GM12872 (cell line): ENCODE results near the gene TGOLN2.

Source experiments
- CTCF ChIP-seq: IDR thresholded peaks from 3 replicates; pipeline ENCODE4 v1.5.1; 2011; ENCODE audit warnings: low read depth, mild to moderate bottlenecking, low read length, moderate library complexity; ENCODE audit not compliant: insufficient read depth

The TGOLN2 gene

DNA sequence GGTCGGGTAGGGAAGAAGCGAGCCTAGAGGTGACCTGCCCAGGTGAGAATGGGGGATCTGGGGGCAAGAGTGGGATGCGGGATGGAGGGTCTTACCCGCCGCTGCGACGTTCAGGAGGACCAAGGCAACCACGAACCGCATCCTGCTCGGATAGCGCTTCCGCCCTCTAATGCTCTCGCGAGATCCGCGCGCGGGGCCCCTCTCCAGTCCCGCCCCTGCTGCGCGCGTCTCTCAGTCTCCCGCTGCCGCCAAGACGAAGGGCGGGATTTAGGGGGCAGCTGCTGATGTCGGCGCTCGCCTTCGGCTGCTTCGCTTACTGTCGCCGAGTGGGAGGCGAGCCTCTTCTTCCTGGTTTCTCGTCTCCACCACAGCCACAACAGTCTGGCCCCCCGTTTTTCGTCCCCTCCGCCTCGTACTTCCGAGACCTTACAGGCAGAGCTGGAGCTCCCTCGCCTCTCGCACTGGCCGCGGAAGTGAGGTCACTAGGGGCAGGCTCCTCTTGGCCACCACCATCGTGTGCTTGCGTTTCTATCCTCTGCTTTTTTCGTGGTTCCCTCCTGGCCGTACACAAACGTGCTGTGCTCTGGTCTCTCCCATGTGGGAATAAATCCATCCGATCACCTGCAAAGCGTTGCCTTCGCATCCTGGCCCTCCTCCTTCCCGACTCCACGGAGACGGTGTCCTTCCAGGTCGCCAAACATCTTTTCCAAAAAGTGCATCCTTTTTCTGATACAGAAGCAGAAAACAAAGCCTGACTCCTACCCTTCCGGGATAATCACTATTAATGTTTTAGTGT lies at the start of gene TGOLN2:
Gene TGOLN2, minus strand, starts transcription at position 168 of the 796 bp plus-strand sequence. Its CDS starts 27 bp downstream, at position 141.
- TF ChIP-seq CTCF = no peak

GRCh38 chr2:85377083-85377482 lies 49.3 kb upstream of the TGOLN2 start:
- TF ChIP-seq CTCF = no peak

DNA sequence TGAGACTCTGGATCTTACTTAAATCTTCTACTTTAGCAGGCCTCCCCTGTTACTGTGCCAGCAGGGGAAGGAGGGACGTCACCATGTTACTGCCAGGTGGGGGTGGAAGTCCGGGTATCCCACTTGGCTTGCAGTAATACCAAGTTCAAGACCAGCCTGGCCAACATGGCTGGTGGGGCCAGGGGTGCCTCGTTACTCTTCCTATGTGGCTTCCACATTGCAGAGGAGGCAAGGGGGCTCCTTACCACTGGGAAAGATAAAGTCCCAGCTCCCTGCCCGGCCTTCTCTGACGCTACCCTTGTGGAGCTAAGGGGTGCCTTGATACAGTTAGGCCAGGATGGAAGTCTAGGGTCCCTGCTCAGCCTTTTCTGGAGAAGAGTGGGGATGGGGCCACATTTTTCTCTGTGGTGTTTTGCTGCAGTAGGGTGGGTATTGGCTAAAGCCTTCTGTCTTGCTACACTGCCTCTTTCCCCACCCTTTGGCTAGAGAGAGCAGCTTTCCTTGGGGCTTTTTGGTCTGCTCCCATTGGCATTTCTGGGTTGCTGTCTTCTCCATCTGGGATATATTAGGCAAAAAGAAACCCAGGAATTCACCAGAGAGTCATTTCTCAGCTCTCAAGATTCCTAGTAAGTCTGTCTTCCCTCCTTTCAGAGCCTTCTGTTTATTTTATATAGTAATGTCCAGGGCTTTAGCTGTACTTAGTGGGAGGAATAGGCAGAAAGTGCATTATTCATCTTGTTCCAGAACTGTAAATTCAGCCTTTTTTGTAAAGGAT lies 48.7 kb upstream of the TGOLN2 start:
- no peak for TF ChIP-seq CTCF

- TF ChIP-seq CTCF = no peak
These were observed 43.3 kb upstream of the TGOLN2 start for GRCh38 chr2:85371045-85371444.

DNA sequence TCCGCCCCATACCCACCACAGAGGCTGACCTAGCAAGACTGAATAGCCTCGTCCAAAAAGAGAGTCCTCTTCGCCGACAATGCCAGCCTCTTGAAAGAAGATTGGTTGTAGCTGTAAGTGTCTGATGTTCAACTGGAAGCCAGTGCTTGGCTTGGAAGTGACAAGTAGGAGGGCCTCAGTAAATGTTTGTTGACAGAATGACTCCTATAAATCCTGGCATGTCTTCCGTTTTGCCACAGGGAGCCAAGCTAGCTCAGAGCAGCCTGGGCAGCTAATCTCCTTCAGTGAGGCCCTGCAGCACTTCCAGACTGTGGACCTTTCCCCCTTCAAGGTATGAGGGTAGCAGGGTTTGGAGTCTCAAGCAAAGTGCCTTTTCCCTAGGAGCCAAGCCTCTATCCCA lies 41.7 kb upstream of the TGOLN2 start:
- no peak for TF ChIP-seq CTCF

- no peak for TF ChIP-seq CTCF
These were observed 41.1 kb upstream of the TGOLN2 start for GRCh38 chr2:85368921-85369320.

DNA sequence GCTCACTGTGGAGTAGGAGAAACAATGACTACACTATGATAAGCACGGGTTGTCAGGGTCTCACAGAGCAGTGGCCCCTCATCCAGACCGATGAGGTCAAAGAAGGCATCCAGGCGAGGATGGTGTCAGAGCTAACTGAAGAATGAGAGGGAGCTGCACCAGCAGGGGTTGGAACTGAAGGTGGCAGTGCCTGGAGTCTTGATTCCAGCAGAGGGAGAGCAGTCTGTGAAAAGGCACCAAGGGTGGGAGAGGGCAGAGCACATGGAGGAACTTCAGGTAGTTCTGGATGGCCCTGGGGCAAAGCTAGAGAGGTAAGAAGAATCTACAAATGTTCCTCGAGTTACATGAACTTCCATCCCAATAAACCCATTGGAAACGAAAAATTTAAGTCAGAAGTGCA lies 39.4 kb upstream of the TGOLN2 start:
- TF ChIP-seq CTCF = no peak
